HG02610 (cell line): ENCODE results near the gene WDR55.
"Not testable (repeated sequence)": the region's sequence is repeated elsewhere in the genome, so short reads cannot be mapped to it uniquely, and the experiment has no call there.

ENCODE experiments used
- ATAC-seq: cut with Tn5 transposase; IDR thresholded peaks from one replicate; pipeline ENCODE4 v1.9.1; 2021; ENCODE audit warnings: mild to moderate bottlenecking, moderate library complexity; ENCODE audit not compliant: unreplicated experiment

Gene WDR55

GRCh38 chr5:140664359-140665119 lies at the start of gene WDR55:
Gene WDR55 (plus strand): TSS chr5:140664904. CDS start chr5:140664913, 9 bp downstream.
- ATAC-seq: peak; percentile 98

GRCh38 chr5:140622301-140622700 lies 42.4 kb upstream of the WDR55 start:
- ATAC-seq: no peak

DNA sequence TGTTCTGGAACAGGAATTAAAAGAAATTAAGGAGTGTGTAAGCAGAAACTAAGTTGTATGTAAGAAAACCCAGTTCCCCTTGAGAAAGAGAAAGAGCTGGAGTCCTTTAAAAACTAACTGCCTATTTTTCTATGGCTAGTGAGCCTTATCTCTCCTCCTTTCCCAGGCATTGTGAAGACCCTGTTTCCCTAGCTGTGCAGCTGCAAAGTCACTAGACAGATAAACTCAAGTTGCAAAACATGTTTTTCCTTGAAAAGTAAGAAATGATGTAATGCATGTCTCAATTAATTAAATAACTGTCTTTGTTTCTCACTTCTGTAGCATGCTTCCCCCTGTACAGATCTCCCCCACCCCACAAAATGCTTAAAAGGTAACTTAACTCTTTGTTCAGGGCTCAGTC lies 41.6 kb upstream of the WDR55 start:
- ATAC-seq: not testable (repeated sequence)

- ATAC-seq: not testable (repeated sequence)
These were observed 39.8 kb upstream of the WDR55 start for GRCh38 chr5:140624886-140625285.

DNA sequence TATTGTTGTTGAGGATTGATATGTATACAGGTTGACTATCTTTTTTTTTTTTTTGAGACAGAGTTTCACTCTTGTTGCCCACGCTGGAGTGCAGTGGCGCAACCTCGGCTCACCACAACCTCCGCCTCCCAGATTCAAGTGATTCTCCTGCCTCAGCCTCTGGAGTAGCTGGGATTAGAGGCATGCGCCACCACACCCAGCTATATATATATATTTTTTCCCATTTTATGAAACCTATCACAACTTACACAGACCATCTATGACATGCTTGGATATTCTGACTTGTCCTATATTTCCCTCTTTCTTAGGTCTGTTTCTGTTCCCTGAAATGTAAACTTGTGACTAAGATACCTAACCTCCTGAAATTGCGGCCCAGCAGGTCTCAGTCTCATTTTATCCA lies 36.7 kb upstream of the WDR55 start:
- ATAC-seq: no peak

GRCh38 chr5:140628711-140629110 lies 36.0 kb upstream of the WDR55 start:
- no peak for ATAC-seq

DNA sequence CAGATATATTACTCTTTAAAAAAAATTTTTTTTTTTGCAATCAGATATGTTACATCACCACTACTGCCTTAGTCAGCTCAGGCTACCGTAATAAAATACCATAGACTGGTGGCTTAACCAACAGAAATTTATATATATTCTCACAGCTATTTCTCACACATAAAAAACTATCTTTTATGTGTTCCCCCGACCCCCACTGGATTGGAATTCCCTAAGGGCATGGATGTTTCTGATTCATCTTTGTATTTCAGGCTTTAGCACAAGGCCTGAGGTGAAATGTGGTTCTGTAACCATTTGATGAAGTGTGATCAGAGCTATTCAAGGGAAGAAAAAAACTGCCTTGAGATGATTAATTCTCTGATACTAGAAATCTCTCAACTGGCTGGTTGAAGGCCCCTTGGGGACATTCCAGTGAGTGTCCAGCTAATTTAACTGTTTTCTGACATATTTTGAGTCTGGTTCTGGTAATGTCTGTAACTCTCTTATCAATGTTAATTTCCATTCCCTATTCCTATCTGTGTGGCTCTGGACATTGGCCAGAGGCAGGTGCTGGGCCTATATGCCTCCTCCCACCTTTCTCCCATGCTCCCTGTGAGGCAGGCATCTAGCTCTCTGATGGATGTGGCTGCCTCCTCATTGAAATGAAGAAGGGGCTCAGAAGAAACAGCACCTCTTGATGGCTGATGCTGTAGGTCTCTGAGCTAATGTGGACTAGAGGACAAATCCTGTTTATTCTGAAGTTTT lies 34.2 kb upstream of the WDR55 start:
- no peak for ATAC-seq

DNA sequence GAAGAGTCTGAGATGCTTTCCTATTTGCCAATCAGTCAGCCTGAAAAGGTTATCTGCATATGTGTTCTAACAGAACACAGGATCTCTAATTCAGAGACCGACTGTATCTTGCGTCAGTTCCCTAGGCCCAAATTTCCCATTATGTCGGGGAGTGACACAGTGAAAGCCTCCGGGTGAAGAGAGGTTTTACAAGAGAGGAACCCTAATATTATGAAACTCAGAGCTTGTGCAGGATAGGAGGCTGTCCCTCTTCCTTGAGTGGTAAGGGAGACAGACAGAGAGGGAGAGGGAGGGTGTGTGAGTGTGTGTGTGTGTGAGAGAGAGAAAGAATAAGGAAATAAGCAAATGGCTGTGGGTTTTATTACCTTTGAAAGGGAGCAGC lies 33.7 kb upstream of the WDR55 start:
- ATAC-seq: no peak

GRCh38 chr5:140631831-140632365 lies 32.8 kb upstream of the WDR55 start:
- ATAC-seq: peak; percentile 31

DNA sequence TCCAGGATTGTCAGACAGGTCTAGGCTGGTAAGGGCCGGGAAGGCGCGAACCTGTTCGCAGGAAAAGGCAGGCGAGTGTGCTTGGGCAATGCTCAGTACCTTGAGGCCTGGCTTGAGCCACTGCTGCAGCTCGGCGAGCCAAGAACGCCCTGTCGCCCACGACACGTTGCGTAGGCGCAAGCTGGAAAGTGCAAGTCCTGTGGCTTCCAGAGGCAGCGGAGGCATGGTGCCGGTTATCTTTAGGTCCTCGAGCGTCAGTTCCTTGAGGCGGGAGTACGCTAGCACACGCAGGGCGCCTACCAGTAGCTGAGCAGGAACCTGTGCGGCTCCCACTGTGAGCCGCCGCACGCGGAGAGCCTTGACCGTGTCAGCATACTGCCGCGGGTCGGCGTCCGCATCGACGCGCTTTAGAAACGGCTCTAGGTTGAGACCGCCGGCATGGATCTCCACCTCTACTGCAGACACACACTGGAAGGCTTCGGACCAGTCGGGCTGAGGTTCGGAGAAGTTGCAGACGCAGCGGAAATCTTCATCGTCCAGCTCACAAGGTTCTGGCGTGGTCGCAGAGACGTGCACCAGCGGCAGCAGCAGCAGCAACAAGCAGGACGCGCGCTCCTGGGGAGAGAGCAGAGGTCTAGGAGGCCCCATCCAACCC lies 32.2 kb upstream of the WDR55 start:
- ATAC-seq: peak; percentile 51

GRCh38 chr5:140633021-140633471 lies 31.7 kb upstream of the WDR55 start, which contains the start of gene CD14:
Gene CD14 (minus strand): TSS chr5:140633175. CDS start chr5:140633071, 104 bp downstream.
- no peak for ATAC-seq

DNA sequence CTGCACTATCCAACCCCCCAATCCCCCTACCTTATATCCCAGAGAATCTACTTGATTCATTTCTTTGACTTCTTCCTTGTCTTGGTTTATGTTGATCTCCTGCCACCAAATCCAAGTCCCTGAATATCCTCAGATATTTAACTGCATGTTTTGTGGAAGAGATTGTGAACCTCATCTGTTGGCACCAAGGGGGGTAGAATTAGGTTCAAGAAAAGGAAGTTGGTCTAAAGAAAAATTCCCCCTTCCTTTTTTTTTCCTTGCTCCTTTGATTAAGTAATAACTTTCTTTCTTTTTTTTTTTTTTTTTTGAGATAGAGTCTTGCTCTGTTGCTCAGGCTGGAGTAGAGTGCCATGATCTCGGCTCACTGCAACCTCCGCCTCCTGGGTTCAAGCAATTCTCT lies 31.2 kb upstream of the WDR55 start:
- ATAC-seq: no peak

- ATAC-seq: no peak
These were observed 30.6 kb upstream of the WDR55 start for GRCh38 chr5:140634103-140634502.

- no peak for ATAC-seq
These were observed 29.1 kb upstream of the WDR55 start for GRCh38 chr5:140635291-140636257.

- no peak for ATAC-seq
These were observed 27.2 kb upstream of the WDR55 start for GRCh38 chr5:140637371-140638100.

DNA sequence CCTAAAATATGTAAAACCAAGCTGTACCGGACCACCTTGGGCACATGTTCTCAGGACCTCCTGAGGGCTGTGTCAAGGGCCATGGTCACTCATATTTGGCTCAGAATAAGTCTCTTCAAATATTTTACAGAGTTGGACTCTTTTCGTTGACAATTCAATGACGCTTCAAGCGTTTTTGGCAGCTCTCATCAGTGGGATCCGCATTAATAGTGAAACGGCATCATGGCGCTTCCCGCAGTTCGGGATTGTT lies 25.9 kb upstream of the WDR55 start:
- not testable (repeated sequence) for ATAC-seq

- ATAC-seq: peak; percentile 95
These were observed 25.3 kb upstream of the WDR55 start, which contains the start of gene TMCO6 for GRCh38 chr5:140639148-140639981. Gene TMCO6 (plus strand): TSS chr5:140639451. CDS start chr5:140639528, 77 bp downstream.

- no peak for ATAC-seq
These were observed 23.0 kb upstream of the WDR55 start for GRCh38 chr5:140641716-140642115.

GRCh38 chr5:140642718-140643117 lies 22.0 kb upstream of the WDR55 start:
- no peak for ATAC-seq
